ENCODE results near the gene CREG1. TPM values are rescaled to one million over a fixed set of nuclear protein-coding genes. Genes with fewer than 3 reads are reported as not detected.

The CREG1 gene
- total and polyA plus RNA-seq, 2 of the 8 experiments (the other 6 are each of a cell fraction or from before 2014, with no cell fraction given) = 29.8 to 30.1 TPM

GRCh38 chr1:167602840-167603239 is 49.3 kb upstream of the CREG1 start:
- H2AFZ ChIP-seq (ENCODE audit: low read length) = no peak overlapping the region
- H3K36me3 ChIP-seq (ENCODE audit: control insufficient read depth in 2 of 4, insufficient read depth in 4 of 4, low read length in 3 of 4) = no peaks in the 10 kb centered on the region
- FAIRE-seq (no peak), DNase-seq (ENCODE audit: low read depth in 1 of 2, low spot score in 2 of 2) (no peak)
- H4K8ac ChIP-seq (ENCODE audit: extremely low read depth, insufficient read depth, low read length) = no peak overlapping the region
- H4K5ac ChIP-seq (ENCODE audit: insufficient read length, low read depth, low read length) = no peak overlapping the region
- TF ChIP-seq BRCA1 (IDR thresholded peaks at IDR 0.05; ENCODE audit: low read depth, low read length) = no peak
- TF ChIP-seq, protein P1, sequence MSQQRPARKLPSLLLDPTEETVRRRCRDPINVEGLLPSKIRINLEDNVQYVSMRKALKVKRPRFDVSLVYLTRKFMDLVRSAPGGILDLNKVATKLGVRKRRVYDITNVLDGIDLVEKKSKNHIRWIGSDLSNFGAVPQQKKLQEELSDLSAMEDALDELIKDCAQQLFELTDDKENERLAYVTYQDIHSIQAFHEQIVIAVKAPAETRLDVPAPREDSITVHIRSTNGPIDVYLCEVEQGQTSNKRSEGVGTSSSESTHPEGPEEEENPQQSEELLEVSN (IDR thresholded peaks at IDR 0.05) = 0 out of 2 replicates have a peak, but pooled peaks have one; percentile 9
- no peak overlapping the region for H2BK12ac ChIP-seq (ENCODE audit: low read depth, low read length)
- no peak overlapping the region for H2AK5ac ChIP-seq (ENCODE audit: low read depth, low read length)
- H3K27ac ChIP-seq (ENCODE audit: low read depth, low read length) = no peak overlapping the region
- no peak overlapping the region for H3K18ac ChIP-seq (ENCODE audit: extremely low read depth, low read length)
- WGBS, 2 experiments (ENCODE audit: extremely low coverage in 1 of 2, insufficient coverage in 1 of 2, insufficient read length in 1 of 2, insufficient replicate concordance in 2 of 2, low coverage in 1 of 2, low lambda C conversion rate in 2 of 2, missing lambda C conversion rate in 1 of 2) = 86% methylated on average over 8 of the region's 8 CpGs; no CpG with 5 or more reads in 1 of the 2 experiments
- no peaks in the 10 kb centered on the region for H3K79me2 ChIP-seq (ENCODE audit: control insufficient read depth in 1 of 2, insufficient read depth in 2 of 2, low read length in 2 of 2)
- H3K56ac ChIP-seq (replicated peaks; ENCODE audit: insufficient read length, low read depth, low read length) = no peak overlapping the region
- H3K9ac ChIP-seq (replicated peaks in 1 of 4; ENCODE audit: extremely low read depth in 1 of 4, low read depth in 3 of 4, low read length in 3 of 4) = no peak overlapping the region
- H2BK120ac ChIP-seq (replicated peaks; ENCODE audit: low read depth, low read length) = no peak overlapping the region
- no peaks in the 10 kb centered on the region for H3K23me2 ChIP-seq (ENCODE audit: low read depth, low read length)
- no peaks in the 10 kb centered on the region for H3K27me3 ChIP-seq (replicated peaks in 1 of 4; ENCODE audit: control insufficient read depth in 3 of 4, extremely low read depth in 1 of 4, insufficient read depth in 3 of 4, low read length in 3 of 4)
- no peak overlapping the region for H2BK20ac ChIP-seq (ENCODE audit: low read length)
- no peak overlapping the region for H3K4me3 ChIP-seq (ENCODE audit: extremely low read depth in 1 of 4, insufficient read depth in 2 of 4, low read depth in 3 of 4, low read length in 4 of 4)
- H4K91ac ChIP-seq (replicated peaks; ENCODE audit: insufficient read length, low read length) = no peak overlapping the region
- no peak overlapping the region for H3K14ac ChIP-seq (ENCODE audit: insufficient read length)
- ChIA-PET POLR2A (ENCODE audit: partially characterized antibody) (no interaction called here), CTCF (ENCODE audit: partially characterized antibody) (interaction anchor here (0.6 to 1.2 kb wide), 4 partner anchors 9 to 138 kb away, joined by 3 to 4 read pairs (median 3); no protein-coding TSS in a partner anchor)
- H3K4ac ChIP-seq (replicated peaks; ENCODE audit: insufficient read length, low read depth, low read length) = no peak overlapping the region
- no peaks in the 10 kb centered on the region for H4K20me1 ChIP-seq (replicated peaks in 1 of 2; ENCODE audit: control insufficient read depth in 1 of 2, insufficient read depth in 2 of 2, low read length in 2 of 2)
- H3K79me1 ChIP-seq (ENCODE audit: low read depth, low read length) = no peaks in the 10 kb centered on the region
- H3K4me2 ChIP-seq (ENCODE audit: insufficient read depth in 1 of 2, low read depth in 2 of 2, low read length in 2 of 2) = no peak overlapping the region
- H3K9me3 ChIP-seq (ENCODE audit: insufficient read depth in 2 of 2, low read depth in 1 of 2, low read length in 1 of 2) = peaks cover 10 to 11% of the 10 kb centered on the region in 2 experiments; a peak in 3 of 4 replicates
- H3K23ac ChIP-seq (ENCODE audit: insufficient read length) = no peak overlapping the region
- H2BK5ac ChIP-seq (ENCODE audit: low read depth, low read length) = no peak overlapping the region
- no peak overlapping the region for H2BK15ac ChIP-seq (ENCODE audit: low read length)
- peaks cover 0 to 5% (median 0%) of the 10 kb centered on the region in 4 experiments; a peak in 1 of 7 replicates for H3K4me1 ChIP-seq (replicated peaks in 1 of 4; ENCODE audit: control insufficient read depth in 3 of 4, insufficient read depth in 4 of 4, low read length in 3 of 4)

All from H1 (cell line).